Measurements from ENCODE around the gene CYBC1.

Gene CYBC1

GRCh38 chr17:82410014-82410716 is 40.4 kb downstream of the CYBC1 start:
- no peak overlapping the region for H3K4me3 ChIP-seq (ENCODE audit: low read length)
- H3K27me3 ChIP-seq (replicated peaks; ENCODE audit: insufficient read depth, low read length) = no peaks in the 10 kb centered on the region
- no peaks in the 10 kb centered on the region for H3F3A ChIP-seq (ENCODE audit: insufficient read depth, low read length)
- no peak overlapping the region for H2AFZ ChIP-seq (ENCODE audit: low read length)
- H3K9ac ChIP-seq (ENCODE audit: low read length) = no peak overlapping the region
- H3K9me3 ChIP-seq (replicated peaks; ENCODE audit: insufficient read depth, low read length) = no peaks in the 10 kb centered on the region
- no peaks in the 10 kb centered on the region for H4K20me1 ChIP-seq (ENCODE audit: insufficient read depth, low read length)
- H3K36me3 ChIP-seq (replicated peaks; ENCODE audit: insufficient read depth, low read length) = no peaks in the 10 kb centered on the region
- TF ChIP-seq CTCF (IDR thresholded peaks at IDR 0.05; ENCODE audit: low read length) (no peak), EZH2phosphoT487 (IDR thresholded peaks at IDR 0.05; ENCODE audit: low read length) (no peak)
- peaks cover 38% of the 10 kb centered on the region for H3K79me2 ChIP-seq (ENCODE audit: low read length)
- H3K9me2 ChIP-seq (replicated peaks; ENCODE audit: insufficient read depth, low read length) = no peaks in the 10 kb centered on the region
- H3K4me2 ChIP-seq (ENCODE audit: low read depth, low read length) = no peak overlapping the region
- H3K4me1 ChIP-seq (ENCODE audit: low read length) = no peaks in the 10 kb centered on the region
- H3K27ac ChIP-seq (ENCODE audit: low read length) = no peak overlapping the region
- DNase-seq = no peak

GRCh38 chr17:82408938-82409318 is 41.6 kb downstream of the CYBC1 start:
- no peaks in the 10 kb centered on the region for H4K20me1 ChIP-seq (ENCODE audit: insufficient read depth, low read length)
- H3F3A ChIP-seq (ENCODE audit: insufficient read depth, low read length) = peaks cover 7% of the 10 kb centered on the region
- H2AFZ ChIP-seq (ENCODE audit: low read length) = no peak overlapping the region
- no peak for DNase-seq
- H3K27ac ChIP-seq (ENCODE audit: low read length) = no peak overlapping the region
- no peak overlapping the region for H3K9ac ChIP-seq (ENCODE audit: low read length)
- H3K4me3 ChIP-seq (ENCODE audit: low read length) = no peak overlapping the region
- H3K4me2 ChIP-seq (ENCODE audit: low read depth, low read length) = no peak overlapping the region
- no peaks in the 10 kb centered on the region for H3K36me3 ChIP-seq (replicated peaks; ENCODE audit: insufficient read depth, low read length)
- no peaks in the 10 kb centered on the region for H3K27me3 ChIP-seq (replicated peaks; ENCODE audit: insufficient read depth, low read length)
- peaks cover 6% of the 10 kb centered on the region for H3K4me1 ChIP-seq (ENCODE audit: low read length)
- H3K79me2 ChIP-seq (ENCODE audit: low read length) = peaks cover 29% of the 10 kb centered on the region
- H3K9me2 ChIP-seq (replicated peaks; ENCODE audit: insufficient read depth, low read length) = no peaks in the 10 kb centered on the region
- TF ChIP-seq CTCF (IDR thresholded peaks at IDR 0.05; ENCODE audit: low read length) (no peak), EZH2 (optimal IDR thresholded peaks at IDR 0.05; ENCODE audit: low read depth, low read length) (no peak), EZH2phosphoT487 (IDR thresholded peaks at IDR 0.05; ENCODE audit: low read length) (no peak)
- H3K9me3 ChIP-seq (replicated peaks; ENCODE audit: insufficient read depth, low read length) = no peaks in the 10 kb centered on the region

GRCh38 chr17:82408288-82408937 is 42.1 kb downstream of the CYBC1 start:
- no peaks in the 10 kb centered on the region for H3K27me3 ChIP-seq (replicated peaks; ENCODE audit: insufficient read depth, low read length)
- no peaks in the 10 kb centered on the region for H3K36me3 ChIP-seq (replicated peaks; ENCODE audit: insufficient read depth, low read length)
- no peaks in the 10 kb centered on the region for H4K20me1 ChIP-seq (ENCODE audit: insufficient read depth, low read length)
- peaks cover 12% of the 10 kb centered on the region for H3F3A ChIP-seq (ENCODE audit: insufficient read depth, low read length)
- no peak overlapping the region for H3K9ac ChIP-seq (ENCODE audit: low read length)
- no peak overlapping the region for H3K4me3 ChIP-seq (ENCODE audit: low read length)
- TF ChIP-seq CTCF (IDR thresholded peaks at IDR 0.05; ENCODE audit: low read length) (no peak), EZH2 (optimal IDR thresholded peaks at IDR 0.05; ENCODE audit: low read depth, low read length) (no peak), EZH2phosphoT487 (IDR thresholded peaks at IDR 0.05; ENCODE audit: low read length) (no peak)
- H3K79me2 ChIP-seq (ENCODE audit: low read length) = peaks cover 27% of the 10 kb centered on the region
- H3K9me3 ChIP-seq (replicated peaks; ENCODE audit: insufficient read depth, low read length) = no peaks in the 10 kb centered on the region
- H3K27ac ChIP-seq (ENCODE audit: low read length) = no peak overlapping the region
- no peaks in the 10 kb centered on the region for H3K9me2 ChIP-seq (replicated peaks; ENCODE audit: insufficient read depth, low read length)
- peaks cover 11% of the 10 kb centered on the region for H3K4me1 ChIP-seq (ENCODE audit: low read length)
- DNase-seq = no peak
- no peak overlapping the region for H2AFZ ChIP-seq (ENCODE audit: low read length)
- no peak overlapping the region for H3K4me2 ChIP-seq (ENCODE audit: low read depth, low read length)

All from MM.1S (cell line).